GM21360 (cell line): ENCODE results near the gene TERF2IP.

ENCODE experiments used
- ATAC-seq: cut with Tn5 transposase; IDR thresholded peaks from one replicate; pipeline ENCODE4 v1.9.1; 2021; ENCODE audit warnings: mild to moderate bottlenecking, moderate library complexity; ENCODE audit not compliant: unreplicated experiment

Gene TERF2IP

GRCh38 chr16:75632857-75633256, 14.7 kb upstream of the TERF2IP start:
- no peak for ATAC-seq

GRCh38 chr16:75635036-75635435, 12.5 kb upstream of the TERF2IP start:
- no peak for ATAC-seq

- no peak for ATAC-seq
Measured at GRCh38 chr16:75640598-75640997, 7.0 kb upstream of the TERF2IP start.

- ATAC-seq, result no peak
Measured at GRCh38 chr16:75644240-75645012, 3.1 kb upstream of the TERF2IP start.

- ATAC-seq, result peak; percentile 17
Measured at GRCh38 chr16:75647112-75647491, 471 bp upstream of the TERF2IP start.

GRCh38 chr16:75648265-75649076, 898 bp downstream of the TERF2IP start:
- peak; percentile 29 for ATAC-seq

- ATAC-seq, result no peak
Measured at GRCh38 chr16:75653922-75654321, 6.3 kb downstream of the TERF2IP start.

- no peak for ATAC-seq
Measured at GRCh38 chr16:75658175-75658574, 10.6 kb downstream of the TERF2IP start.

- no peak for ATAC-seq
Measured at GRCh38 chr16:75660321-75660720, 12.7 kb downstream of the TERF2IP start.

GRCh38 chr16:75660726-75661302, 13.2 kb downstream of the TERF2IP start:
- ATAC-seq, result no peak

GRCh38 chr16:75667503-75667902, 19.9 kb downstream of the TERF2IP start:
- no peak for ATAC-seq

- no peak for ATAC-seq
Measured at GRCh38 chr16:75676909-75677308, 29.3 kb downstream of the TERF2IP start, which contains the start of gene CPHXL2. TSS of gene CPHXL2 (minus strand) at chr16:75677009. CDS start at chr16:75676999, 10 bp downstream.

- no peak for ATAC-seq
Measured at GRCh38 chr16:75679366-75679765, 31.8 kb downstream of the TERF2IP start.

- no peak for ATAC-seq
Measured at GRCh38 chr16:75682308-75682707, 34.7 kb downstream of the TERF2IP start.

GRCh38 chr16:75687361-75687760, 39.8 kb downstream of the TERF2IP start:
- no peak for ATAC-seq

GRCh38 chr16:75695708-75696107, 48.1 kb downstream of the TERF2IP start:
- no peak for ATAC-seq

GRCh38 chr16:75697571-75697970, 50.0 kb downstream of the TERF2IP start:
- ATAC-seq, result no peak

- no peak for ATAC-seq
Measured at GRCh38 chr16:75701361-75701760, 53.8 kb downstream of the TERF2IP start, which contains the start of gene DUXB. TSS of gene DUXB (minus strand) at chr16:75701461. CDS start at chr16:75701418, 43 bp downstream.

- ATAC-seq, result no peak
Measured at GRCh38 chr16:75702242-75702641, 54.7 kb downstream of the TERF2IP start.

GRCh38 chr16:75703306-75703705, 55.7 kb downstream of the TERF2IP start:
- ATAC-seq, result no peak
